SJSA1 (cell line): Measurements from ENCODE around the gene GABRR1. TPM values are rescaled to one million over a fixed set of nuclear protein-coding genes. Genes with fewer than 3 reads are reported as not detected.

Experiments
- DNase-seq, 2 experiments: peaks; one replicate each; pipeline ENCODE4 v3.0.0-alpha.2; 2015 to 2020; ENCODE audit warnings: low spot score in 2 of 2, low read depth in 1 of 2
- H3K27ac ChIP-seq: fragments of 250-450 bp; sonication (Bioruptor Pico); 2 replicates; pipeline ENCODE4 v1.5.1; 2020; ENCODE audit warnings: mild to moderate bottlenecking, moderate library complexity
- H3K27me3 ChIP-seq: fragments of 250-450 bp; sonication (Bioruptor Pico); replicated peaks from 2 replicates; pipeline ENCODE4 v1.5.1; 2020; ENCODE audit warnings: mild to moderate bottlenecking, moderate library complexity
- H3K36me3 ChIP-seq: fragments of 250-450 bp; sonication (Bioruptor Pico); 2 replicates; pipeline ENCODE4 v1.5.1; 2020; ENCODE audit warnings: mild to moderate bottlenecking
- H3K4me1 ChIP-seq: fragments of 250-450 bp; sonication (Bioruptor Pico); replicated peaks from 2 replicates; pipeline ENCODE4 v1.6.1; 2021; ENCODE audit warnings: mild to moderate bottlenecking
- H3K4me3 ChIP-seq: fragments of 250-450 bp; sonication (Bioruptor Pico); 2 replicates; pipeline ENCODE4 v1.5.1; 2020; ENCODE audit warnings: mild to moderate bottlenecking
- H3K9me3 ChIP-seq: fragments of 250-450 bp; sonication (Bioruptor Pico); replicated peaks from 2 replicates; pipeline ENCODE4 v1.5.1; 2020; ENCODE audit warnings: mild to moderate bottlenecking
- total RNA-seq: library from RNA; depleted of rRNA; stranded (reverse); fragments of >200 nt; shearing (Covaris generic); gene quantifications from 2 replicates; pipeline ENCODE4 v1.2.3, GENCODE V29; 2014; rRNA removed

Gene GABRR1
- not detected in 2 replicates for total RNA-seq

DNA sequence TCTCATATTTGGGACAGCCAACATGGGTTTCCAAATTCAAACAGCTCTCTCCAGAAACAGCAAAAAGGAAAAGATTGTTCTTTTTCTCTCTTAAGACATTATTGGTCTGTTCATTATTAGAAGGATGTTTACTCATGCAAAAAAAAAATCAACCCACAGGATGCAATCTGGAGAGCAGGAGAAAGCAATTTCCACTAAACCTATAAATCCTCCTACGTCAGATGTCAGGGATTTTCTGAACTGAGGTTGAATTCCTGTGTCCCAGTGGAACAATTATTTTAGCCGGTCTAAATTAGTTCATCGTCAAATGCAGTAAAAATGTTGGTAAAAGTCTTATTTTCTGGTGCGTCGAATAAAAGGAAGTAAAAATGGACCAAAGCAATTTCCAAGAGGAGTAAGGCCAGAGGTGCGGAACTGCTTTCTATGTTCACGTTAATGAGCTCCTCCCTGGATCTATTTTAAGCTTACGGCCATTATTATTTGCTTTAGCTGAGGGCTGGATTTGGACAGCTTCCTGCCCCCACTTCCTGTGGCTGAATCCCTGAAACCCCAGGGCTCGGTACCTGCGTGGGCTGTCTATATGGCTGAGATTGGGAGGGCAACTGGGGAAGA is at the start of gene GABRR1:
Gene GABRR1 (minus strand): TSS at position 60 of the 612 bp plus-strand sequence. CDS start 36 bp downstream, at position 24.
- Histone ChIP-seq H3K27me3 (no peaks in the 10 kb centered on the region), H3K27ac (no peak within 1 kb of the TSS), H3K4me1 (no peaks in the 10 kb centered on the region), H3K4me3 (no peak within 1 kb of the TSS), H3K36me3 (no peaks in the 10 kb centered on the region), H3K9me3 (no peaks in the 10 kb centered on the region)
- DNase-seq, result no peak

DNA sequence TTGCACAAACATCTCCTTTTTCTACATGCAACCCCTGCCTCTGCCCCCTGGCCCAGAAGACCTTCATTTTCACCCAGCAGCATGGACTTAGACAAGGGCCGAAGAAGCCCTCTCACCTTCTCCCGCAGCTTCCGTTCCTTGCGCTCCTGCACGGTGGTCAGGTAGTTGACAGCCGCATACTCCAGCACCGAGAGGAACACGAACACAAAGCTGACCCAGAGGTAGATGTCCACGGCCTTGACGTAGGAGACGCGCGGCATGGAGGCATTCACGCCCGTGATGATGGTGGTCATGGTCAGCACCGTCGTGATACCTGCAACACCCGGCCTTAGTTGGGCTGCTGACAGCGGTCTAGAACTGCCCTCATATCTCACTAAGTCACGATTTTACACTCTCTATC is 47.1 kb upstream of the GABRR1 start:
- Histone ChIP-seq H3K4me3 (no peak overlapping the region), H3K27ac (no peak overlapping the region)

DNA sequence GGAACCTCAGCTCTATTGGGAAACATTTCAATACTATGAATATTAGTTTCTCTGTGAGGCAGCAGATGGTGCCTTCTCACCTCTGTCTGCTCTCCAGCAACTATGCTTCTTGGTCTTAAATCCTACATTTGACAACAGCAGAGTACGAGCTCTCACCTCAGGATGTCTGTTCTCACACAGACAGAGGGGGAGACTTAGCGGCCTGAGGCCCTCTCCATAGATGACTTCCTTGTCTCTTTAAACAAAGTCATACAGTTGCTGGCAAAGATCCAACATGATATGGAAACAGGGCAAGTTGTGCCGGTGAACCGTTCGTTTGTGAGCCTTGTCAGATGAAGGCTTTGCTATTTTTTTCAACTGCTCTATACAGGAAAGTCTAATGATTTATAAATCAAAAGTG is 43.7 kb upstream of the GABRR1 start:
- Histone ChIP-seq H3K27ac (no peak overlapping the region), H3K9me3 (no peaks in the 10 kb centered on the region), H3K27me3 (peaks cover 2% of the 10 kb centered on the region; the same call in 1 of the 2 replicates), H3K36me3 (no peaks in the 10 kb centered on the region), H3K4me1 (no peaks in the 10 kb centered on the region), H3K4me3 (no peak overlapping the region)
- DNase-seq, result no peak

More for the DNA sequence above, 47.1 kb upstream of the GABRR1 start:
- DNase-seq, result no peak
- Histone ChIP-seq H3K9me3 (no peaks in the 10 kb centered on the region), H3K27me3 (peaks cover 9% of the 10 kb centered on the region; the same call in 1 of the 2 replicates), H3K36me3 (no peaks in the 10 kb centered on the region), H3K4me1 (no peaks in the 10 kb centered on the region)

- no peaks in the 10 kb centered on the region for H3K36me3 ChIP-seq
- no peak overlapping the region for H3K4me3 ChIP-seq
- H3K27me3 ChIP-seq, result no peaks in the 10 kb centered on the region
- no peaks in the 10 kb centered on the region for H3K4me1 ChIP-seq
- H3K9me3 ChIP-seq, result no peaks in the 10 kb centered on the region
- no peak overlapping the region for H3K27ac ChIP-seq
- DNase-seq, result no peak
Measured at GRCh38 chr6:89260310-89260709, 43.2 kb upstream of the GABRR1 start.

DNA sequence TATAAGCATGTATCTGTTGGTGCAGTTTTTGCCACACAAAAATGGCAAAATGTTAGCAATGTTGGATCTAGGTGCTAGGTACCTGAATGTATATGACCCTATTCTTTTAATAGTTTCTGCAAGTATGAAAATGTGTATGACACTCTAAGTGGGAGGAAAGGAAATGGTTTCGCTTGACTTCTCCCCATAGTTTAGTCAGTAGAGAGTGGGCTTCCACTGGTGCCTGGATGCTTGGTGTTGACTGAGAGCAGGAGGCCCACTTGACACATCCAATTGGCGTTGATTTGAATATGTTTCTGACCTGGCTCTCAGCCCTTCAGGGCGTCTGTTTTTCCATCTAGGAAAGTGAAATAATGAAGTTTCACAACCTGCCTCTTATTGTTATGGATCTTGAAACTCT is 41.8 kb upstream of the GABRR1 start:
- Histone ChIP-seq H3K4me1 (no peaks in the 10 kb centered on the region), H3K36me3 (no peaks in the 10 kb centered on the region), H3K4me3 (no peak overlapping the region), H3K9me3 (no peaks in the 10 kb centered on the region), H3K27me3 (no peaks in the 10 kb centered on the region; the same call in 1 of the 2 replicates), H3K27ac (no peak overlapping the region)
- no peak for DNase-seq

DNA sequence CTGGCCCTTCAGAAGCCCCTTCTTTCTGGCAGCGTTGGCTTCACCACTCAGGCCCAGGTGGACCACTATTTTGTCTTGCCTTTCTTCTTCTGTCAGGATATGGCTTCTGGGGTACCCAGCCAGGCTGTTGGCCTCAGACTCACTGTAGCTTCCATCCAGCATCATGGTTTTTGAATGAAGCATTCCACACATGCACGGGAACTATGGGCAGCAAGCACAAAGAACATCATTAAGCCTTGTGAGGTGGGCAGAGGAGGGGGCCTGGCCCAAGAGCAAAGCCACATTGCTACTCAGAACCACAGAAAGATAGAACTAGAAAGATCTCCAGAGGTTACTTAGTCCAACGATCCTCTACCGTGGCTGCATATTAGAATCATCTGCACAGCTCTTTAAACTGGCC is 40.6 kb upstream of the GABRR1 start:
- H3K36me3 ChIP-seq, result no peaks in the 10 kb centered on the region
- no peak overlapping the region for H3K27ac ChIP-seq
- H3K27me3 ChIP-seq, result no peaks in the 10 kb centered on the region; the same call in 1 of the 2 replicates
- H3K9me3 ChIP-seq, result no peaks in the 10 kb centered on the region
- H3K4me1 ChIP-seq, result no peaks in the 10 kb centered on the region
- no peak for DNase-seq
- H3K4me3 ChIP-seq, result no peak overlapping the region

DNA sequence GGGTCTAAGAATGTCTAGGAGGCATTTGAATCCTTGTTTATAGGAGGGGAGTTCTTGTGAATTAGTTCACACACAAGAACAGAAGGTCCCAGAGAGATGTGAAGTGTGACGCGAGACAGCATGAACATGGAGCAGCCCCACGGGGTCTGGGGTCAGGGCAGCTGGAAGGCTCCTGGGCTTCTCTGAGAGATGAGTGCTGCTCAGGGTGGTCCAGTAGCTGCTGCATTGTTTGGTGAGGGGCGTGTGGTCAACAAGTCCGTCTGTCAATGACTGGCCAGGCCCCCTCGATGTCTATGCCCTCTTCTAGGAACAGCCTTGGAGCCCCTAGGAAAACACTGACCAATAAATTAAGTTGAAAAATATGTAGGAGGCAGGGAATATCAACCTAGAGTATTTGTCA is 40.2 kb upstream of the GABRR1 start:
- no peaks in the 10 kb centered on the region for H3K9me3 ChIP-seq
- no peak overlapping the region for H3K4me3 ChIP-seq
- H3K27me3 ChIP-seq, result no peaks in the 10 kb centered on the region; the same call in 1 of the 2 replicates
- no peaks in the 10 kb centered on the region for H3K4me1 ChIP-seq
- H3K27ac ChIP-seq, result no peak overlapping the region
- DNase-seq, result no peak
- H3K36me3 ChIP-seq, result no peaks in the 10 kb centered on the region

GRCh38 chr6:89255417-89255816 is 38.3 kb upstream of the GABRR1 start:
- no peaks in the 10 kb centered on the region for H3K9me3 ChIP-seq
- DNase-seq, result no peak

GRCh38 chr6:89254569-89254968 is 37.4 kb upstream of the GABRR1 start:
- Histone ChIP-seq H3K27me3 (no peaks in the 10 kb centered on the region; the same call in 1 of the 2 replicates), H3K4me3 (no peak overlapping the region), H3K4me1 (no peaks in the 10 kb centered on the region), H3K36me3 (no peaks in the 10 kb centered on the region), H3K27ac (no peak overlapping the region), H3K9me3 (no peaks in the 10 kb centered on the region)
- DNase-seq, result no peak

More at GRCh38 chr6:89255417-89255816, 38.3 kb upstream of the GABRR1 start:
- Histone ChIP-seq H3K4me3 (no peak overlapping the region), H3K36me3 (no peaks in the 10 kb centered on the region), H3K27ac (no peak overlapping the region), H3K4me1 (no peaks in the 10 kb centered on the region), H3K27me3 (no peaks in the 10 kb centered on the region; the same call in 1 of the 2 replicates)

DNA sequence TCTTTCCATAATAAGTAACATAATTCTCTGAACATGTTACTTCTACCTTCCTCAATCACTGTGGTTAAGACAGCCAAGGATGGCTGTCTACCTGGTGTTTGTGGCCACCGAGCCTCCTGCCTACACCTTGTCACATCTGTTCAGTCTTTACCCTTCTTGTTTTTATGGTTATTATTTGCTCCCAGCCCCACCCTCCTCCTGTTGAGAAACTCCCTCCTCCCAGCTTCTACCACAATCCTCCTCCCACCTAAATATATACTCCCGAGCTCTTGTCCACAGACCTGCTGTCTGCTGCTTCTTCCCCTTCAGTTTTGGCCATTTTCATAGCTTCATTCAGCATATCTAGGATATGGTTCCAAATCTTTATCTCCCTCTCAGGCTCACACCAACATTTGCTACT is 35.7 kb upstream of the GABRR1 start:
- Histone ChIP-seq H3K27me3 (no peaks in the 10 kb centered on the region; the same call in 1 of the 2 replicates), H3K36me3 (no peaks in the 10 kb centered on the region), H3K27ac (no peak overlapping the region), H3K9me3 (no peaks in the 10 kb centered on the region), H3K4me1 (no peaks in the 10 kb centered on the region), H3K4me3 (no peak overlapping the region)
- no peak for DNase-seq

DNA sequence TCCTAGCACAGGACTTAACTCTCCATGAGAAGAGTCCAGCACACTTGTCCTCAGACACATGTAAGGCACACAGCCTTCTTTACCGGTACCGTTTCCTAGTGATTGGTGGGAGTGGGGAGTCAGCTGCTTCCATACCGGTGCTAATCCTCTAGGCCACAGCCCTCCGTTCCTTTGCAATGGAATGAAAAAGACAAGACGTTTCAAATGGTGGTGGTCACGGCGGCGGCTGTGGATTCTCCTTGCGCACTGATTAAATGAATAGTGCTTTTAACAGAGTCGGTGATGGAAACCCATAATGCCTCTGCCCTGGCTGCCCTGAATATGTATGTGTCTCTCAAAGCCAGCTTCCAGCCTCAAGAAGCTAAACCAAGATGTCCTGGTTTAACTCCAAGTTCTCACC is 34.8 kb upstream of the GABRR1 start:
- no peak for DNase-seq
- H3K4me1 ChIP-seq, result no peaks in the 10 kb centered on the region
- H3K4me3 ChIP-seq, result no peak overlapping the region

DNA sequence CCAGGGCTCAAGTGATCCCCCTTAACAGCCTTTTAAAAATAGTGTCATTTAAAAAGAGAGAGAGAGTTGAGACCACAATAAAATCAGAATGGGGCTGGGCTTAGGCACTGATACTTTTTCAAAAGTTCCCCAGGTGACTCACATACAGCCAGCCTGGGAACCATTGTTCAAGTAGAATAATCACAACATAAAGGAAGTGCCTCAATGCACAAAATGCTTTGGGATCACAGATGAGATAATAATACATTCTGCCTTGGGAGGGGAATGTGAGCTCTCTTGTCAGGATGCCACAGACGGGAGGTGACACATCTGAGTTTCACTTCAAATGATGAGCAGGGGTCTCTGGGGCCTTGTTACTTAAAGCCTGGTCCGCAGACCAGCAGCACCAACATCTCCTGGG is 34.0 kb upstream of the GABRR1 start:
- Histone ChIP-seq H3K4me1 (no peaks in the 10 kb centered on the region), H3K27me3 (peaks cover 5% of the 10 kb centered on the region; the same call in 1 of the 2 replicates), H3K4me3 (no peak overlapping the region), H3K36me3 (no peaks in the 10 kb centered on the region), H3K27ac (no peak overlapping the region), H3K9me3 (no peaks in the 10 kb centered on the region)
- no peak for DNase-seq

More for the DNA sequence above, 34.8 kb upstream of the GABRR1 start:
- Histone ChIP-seq H3K27me3 (no peaks in the 10 kb centered on the region; the same call in 1 of the 2 replicates), H3K36me3 (no peaks in the 10 kb centered on the region), H3K27ac (no peak overlapping the region), H3K9me3 (no peaks in the 10 kb centered on the region)

DNA sequence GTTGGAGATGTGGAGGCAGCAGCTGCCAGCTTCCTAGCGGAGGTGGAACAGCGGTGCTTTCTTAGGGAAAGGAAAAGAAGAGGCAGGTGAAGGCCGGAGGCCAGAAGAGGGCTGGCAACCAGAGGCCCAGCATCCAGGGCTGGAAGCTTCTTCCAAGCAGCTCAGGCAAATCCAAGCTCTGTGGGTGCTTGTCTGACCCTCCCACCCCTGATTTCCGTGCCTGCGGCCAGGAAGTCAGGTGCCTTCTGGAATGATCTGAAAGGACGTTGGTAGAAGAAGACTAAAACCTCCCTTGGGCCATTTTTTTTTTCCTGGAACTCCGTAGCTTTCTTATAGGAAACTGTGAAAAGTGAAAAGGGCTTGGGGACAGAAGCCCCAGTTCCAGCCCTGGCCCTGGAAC is 33.1 kb upstream of the GABRR1 start:
- H3K27me3 ChIP-seq, result peaks cover 5% of the 10 kb centered on the region; the same call in 1 of the 2 replicates
- H3K4me1 ChIP-seq, result no peaks in the 10 kb centered on the region
- no peaks in the 10 kb centered on the region for H3K36me3 ChIP-seq
- no peaks in the 10 kb centered on the region for H3K9me3 ChIP-seq
- H3K27ac ChIP-seq, result no peak overlapping the region
- no peak overlapping the region for H3K4me3 ChIP-seq
- DNase-seq, result no peak

- H3K4me3 ChIP-seq, result no peak overlapping the region
- DNase-seq, result no peak
- H3K4me1 ChIP-seq, result no peaks in the 10 kb centered on the region
- no peaks in the 10 kb centered on the region for H3K36me3 ChIP-seq
- no peak overlapping the region for H3K27ac ChIP-seq
- H3K9me3 ChIP-seq, result no peaks in the 10 kb centered on the region
- H3K27me3 ChIP-seq, result peaks cover 9% of the 10 kb centered on the region; the same call in 1 of the 2 replicates
Measured at GRCh38 chr6:89244241-89244985, 27.3 kb upstream of the GABRR1 start.
